HG02623 (cell line): ENCODE results near the gene HNF1B.
"Not testable (repeated sequence)": the region's sequence is repeated elsewhere in the genome, so short reads cannot be mapped to it uniquely, and the experiment has no call there.

ENCODE experiments used
- ATAC-seq: cut with Tn5 transposase; IDR thresholded peaks from one replicate; pipeline ENCODE4 v1.9.1; 2021; ENCODE audit warnings: moderate library complexity; ENCODE audit not compliant: unreplicated experiment

Gene HNF1B, protein sequence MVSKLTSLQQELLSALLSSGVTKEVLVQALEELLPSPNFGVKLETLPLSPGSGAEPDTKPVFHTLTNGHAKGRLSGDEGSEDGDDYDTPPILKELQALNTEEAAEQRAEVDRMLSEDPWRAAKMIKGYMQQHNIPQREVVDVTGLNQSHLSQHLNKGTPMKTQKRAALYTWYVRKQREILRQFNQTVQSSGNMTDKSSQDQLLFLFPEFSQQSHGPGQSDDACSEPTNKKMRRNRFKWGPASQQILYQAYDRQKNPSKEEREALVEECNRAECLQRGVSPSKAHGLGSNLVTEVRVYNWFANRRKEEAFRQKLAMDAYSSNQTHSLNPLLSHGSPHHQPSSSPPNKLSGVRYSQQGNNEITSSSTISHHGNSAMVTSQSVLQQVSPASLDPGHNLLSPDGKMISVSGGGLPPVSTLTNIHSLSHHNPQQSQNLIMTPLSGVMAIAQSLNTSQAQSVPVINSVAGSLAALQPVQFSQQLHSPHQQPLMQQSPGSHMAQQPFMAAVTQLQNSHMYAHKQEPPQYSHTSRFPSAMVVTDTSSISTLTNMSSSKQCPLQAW

DNA sequence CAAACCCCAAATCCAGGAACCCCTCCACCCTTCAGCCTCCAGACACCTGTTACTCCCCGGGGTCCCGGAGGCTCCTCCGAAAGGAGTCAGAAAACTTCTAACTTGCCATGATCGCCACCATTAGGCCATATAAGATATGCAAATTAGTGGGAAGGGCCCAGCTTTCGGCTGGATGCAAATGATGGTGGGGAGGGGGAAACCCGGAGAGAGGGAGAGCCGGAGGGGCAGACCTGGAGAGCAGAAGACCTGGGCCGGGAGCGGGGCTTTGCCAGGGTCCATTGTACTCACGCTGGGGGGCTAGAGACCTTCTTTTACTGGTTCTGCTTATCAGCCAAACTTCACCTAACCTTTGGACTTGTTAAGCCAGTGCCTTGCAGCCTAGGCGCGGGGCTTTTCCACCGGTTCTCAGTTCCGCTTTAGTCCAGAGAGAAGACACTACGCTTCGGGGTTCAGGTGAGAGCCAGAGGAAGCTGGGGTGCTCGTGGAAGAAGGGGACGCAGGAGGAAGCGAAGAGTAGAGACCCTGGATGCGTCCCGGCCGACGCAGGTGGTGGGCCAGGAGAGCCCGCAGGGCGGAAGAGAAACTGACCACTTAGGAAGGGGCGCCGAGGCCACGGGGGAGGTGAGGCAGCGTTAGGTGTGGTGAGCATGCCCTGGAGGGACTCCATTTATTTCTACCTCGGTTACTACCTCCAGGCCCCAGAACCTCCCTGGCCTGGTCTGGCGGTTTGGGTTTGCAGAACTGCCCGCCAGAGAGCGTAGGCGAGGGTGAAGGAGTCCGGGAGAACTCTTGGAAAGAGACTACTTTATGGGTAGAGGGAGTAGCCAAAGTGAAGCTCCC lies at the start of gene HNF1B:
Gene HNF1B (minus strand): TSS at position 99 of the 840 bp plus-strand sequence. CDS start 175 bp downstream, outside the sequence.
- peak; percentile 37 for ATAC-seq

DNA sequence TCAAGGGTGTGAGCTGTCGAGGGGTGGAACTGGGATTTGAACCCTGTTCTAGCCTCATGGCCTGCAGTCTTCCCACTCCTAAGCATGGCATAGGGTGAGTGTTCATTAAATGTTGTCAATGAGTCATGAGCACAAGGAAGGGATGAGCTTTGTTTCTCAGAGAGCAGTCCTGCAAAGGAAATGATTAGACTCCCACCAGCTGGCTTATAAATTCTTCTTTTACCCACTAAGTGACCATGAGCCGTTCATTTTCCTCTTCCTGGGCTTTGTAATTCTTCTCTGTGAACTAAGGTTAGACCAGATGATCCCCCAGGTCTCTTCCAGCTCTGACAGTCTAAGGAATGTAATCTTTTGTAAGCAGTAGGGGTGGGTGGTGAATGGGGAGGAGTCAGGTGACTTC lies 47.9 kb upstream of the HNF1B start:
- no peak for ATAC-seq

DNA sequence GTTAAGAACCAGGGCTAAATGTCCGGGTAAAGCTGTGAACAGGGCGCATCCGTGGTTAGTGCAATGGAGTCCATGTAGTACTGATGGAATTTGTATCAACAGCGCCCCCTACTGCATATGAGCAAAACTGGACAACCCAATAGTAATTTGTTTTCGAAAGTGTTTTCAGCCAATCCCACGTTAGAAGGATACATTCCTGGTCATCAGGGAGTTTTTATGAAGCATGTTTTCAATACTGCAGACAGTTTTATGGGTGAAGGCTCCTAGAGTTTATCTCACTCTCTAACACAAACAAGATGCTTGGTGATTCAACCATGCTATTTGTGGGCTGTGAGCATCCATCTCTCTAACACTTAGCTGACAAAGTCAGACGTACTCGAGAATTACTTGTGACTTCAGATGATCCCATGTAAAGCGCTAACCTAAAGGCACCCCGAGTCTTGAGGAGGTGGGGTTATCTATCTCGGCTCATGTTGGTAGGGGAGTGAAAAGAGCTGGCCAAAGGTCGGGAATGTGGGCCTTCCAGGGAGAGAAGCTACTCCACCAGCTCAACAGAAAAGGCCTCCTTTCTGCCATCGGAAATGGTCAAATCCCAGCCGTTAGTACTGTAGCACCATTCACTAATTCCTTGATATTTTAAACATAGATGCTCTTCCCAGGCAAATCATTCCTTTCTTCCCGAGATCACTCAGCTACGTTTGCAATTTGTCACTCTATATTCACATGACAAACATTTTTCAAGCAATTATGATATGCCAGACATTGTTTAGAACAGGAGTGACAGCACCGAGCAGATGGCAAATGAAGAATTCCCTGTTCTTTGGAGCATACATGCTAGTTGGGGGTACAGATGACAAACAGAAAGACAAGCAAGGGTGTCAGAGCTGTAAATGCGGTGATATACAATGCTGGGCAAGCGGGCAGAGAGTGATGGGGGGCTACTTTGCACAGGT lies 46.9 kb upstream of the HNF1B start:
- peak; percentile 40 for ATAC-seq

DNA sequence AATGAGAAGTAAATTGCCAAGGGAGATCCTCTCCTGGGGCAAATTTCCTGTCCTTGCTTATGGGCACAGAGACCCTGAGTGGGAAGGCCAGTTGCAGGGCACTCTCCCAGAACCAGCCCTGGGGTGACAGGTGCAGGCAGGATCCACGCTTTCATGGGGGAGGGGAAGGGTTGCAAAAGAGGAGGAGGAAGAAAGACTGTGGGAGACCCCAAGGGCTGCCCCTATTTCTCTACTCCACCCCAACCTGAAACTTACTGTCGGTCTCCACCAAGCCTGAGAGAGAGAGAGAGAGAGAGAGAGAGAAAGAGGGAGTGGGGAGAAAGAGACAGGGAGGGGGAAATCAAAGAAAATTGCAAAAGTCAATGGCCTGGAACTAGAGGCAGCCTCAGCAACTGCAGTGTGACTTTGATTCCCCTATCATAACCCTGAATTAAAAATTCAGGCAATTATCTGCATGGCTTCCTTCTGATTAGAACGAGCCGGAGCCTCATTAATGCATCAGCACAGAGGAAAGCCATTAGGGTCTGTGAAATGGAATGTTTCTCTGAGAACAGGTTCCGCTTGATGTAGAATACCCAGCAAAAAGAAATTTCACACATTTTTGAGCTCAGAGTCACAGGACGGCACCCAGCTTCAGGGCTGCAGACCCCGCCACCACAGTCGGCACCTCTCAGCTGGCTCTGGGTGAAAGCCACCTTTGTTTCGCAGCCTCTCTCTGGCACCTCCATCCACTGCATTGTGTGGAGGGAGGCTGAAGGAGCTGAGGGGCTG lies 45.1 kb upstream of the HNF1B start:
- ATAC-seq, result no peak

DNA sequence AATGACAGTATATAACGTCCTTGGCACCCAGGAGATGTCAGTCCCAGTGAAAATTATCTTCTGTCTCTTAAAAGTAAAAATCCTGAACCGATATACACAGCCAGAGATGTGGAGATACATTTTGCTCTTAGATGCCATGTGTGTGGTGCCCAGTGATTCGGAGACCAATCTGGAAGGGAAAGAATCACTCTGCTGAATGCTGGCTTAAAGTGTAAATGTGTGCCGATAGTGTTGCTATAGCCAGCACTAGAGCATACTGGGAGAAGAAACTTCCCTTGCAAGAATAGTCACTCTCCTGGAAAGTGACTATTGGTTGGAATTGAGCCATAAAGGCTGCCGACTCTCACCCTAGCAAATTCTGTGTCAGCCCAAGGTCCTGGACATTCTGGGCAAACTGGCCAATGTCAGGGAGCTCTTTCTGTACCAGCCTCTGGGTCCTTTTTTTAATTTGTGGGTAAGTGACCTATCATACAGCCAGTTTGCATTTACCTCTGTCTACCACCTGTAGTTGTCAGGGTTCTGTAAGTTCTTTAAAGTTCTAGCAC lies 44.2 kb upstream of the HNF1B start:
- ATAC-seq, result no peak

DNA sequence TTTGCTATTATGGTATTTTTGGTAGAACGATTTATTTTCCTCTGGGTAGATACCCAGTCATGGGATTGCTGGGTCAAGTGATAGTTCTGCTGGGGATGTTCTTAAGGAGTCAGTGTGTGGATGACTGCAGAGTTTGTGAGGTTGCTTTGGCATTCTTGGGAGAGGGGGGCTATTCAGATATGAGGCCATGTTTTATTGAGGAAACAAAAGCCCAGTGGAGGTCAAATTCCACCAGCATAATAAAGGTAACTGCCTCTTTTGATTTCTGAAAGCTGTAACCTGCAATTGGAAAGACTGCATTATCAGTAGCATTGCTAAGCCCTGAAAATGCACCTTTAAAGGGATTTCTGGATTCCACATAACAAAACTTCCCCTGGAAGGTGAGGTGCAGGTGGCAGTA lies 43.7 kb upstream of the HNF1B start:
- no peak for ATAC-seq

DNA sequence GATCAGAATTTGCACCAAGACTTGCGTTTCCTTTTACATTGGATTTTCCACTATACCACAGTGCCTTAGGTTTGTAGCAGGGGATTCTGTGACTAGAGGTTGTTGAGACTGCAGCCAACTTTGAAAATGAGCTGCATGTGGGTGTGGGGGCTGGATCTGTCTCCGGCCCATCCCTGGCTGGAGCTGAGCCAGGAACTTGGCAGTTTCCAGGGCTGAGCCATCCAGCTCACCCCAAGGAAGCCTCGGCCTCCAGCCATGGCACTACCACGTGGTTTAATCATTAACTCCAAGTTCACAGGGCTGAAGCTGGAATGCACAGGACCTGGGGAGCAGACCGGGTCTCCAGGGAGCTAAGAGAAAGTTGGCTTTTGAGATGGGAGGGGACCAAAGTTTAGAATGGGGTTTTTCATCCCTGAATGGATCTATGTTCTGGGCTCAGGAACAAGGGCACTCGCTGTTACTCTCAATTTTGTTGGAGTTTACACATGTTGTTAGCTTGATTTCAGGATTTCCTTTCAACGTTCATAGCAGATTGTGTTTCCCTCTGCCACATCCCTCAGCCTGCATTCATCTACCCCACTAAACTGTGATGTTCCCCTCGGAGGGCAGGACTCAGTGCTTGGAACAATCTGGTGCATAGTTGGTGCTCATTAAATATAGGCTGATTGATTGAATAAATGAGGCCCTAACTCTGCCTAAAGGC lies 42.3 kb upstream of the HNF1B start:
- no peak for ATAC-seq

DNA sequence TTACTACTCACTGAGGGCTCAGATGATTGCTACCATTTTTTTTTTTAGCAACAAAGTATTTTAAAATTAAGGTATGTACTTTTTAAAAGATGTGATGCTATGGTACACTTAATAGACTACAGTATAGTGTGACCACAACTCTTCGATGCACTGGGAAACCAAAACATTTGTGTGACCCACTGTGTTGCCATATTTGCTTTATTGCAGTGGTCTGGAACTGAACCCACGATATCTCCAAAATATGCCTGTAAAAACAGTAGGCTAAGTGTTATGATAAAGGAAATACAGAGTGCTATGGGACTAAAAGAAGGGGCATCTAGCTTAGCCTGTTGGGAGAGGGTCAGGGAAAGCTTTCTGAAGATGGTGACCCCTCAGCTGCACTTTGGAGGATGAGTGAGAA lies 41.6 kb upstream of the HNF1B start:
- ATAC-seq, result no peak

DNA sequence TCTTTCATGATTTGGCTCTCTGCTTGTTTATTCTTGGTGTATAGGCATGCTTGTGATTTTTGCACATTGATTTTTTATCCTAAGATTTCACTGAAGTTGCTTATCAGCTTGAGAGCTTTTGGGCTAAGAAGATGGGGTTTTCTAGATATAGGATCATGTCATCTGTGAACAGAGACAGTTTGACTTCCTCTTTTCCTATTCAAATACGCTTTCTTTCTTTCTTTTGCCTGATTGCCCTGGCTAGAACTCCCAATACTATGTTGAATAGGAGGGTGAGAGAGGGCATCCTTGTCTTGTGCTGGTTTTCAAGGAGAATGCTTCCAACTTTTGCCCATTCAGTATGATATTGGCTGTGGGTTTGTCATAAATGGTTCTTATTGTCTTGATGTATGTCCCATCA lies 37.6 kb upstream of the HNF1B start:
- ATAC-seq, result not testable (repeated sequence)

DNA sequence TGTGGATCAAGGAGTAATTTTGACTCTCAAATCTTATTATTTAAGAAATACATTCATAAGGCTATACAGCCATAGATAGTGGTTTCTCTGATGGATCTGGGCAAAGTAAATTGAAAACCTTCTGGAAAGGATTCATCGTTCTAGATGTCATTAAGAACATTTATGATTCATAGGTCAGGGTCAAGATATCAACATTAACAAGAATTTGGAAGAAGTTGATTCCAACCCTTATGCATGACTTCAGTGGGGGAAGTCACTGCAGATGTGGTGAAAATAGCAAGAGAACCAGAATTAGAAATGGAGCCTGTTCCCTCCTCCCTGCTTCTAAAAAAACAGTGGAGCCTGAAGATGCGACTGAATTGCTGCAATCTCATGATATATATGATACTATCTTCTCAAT lies 36.6 kb upstream of the HNF1B start:
- ATAC-seq, result no peak

DNA sequence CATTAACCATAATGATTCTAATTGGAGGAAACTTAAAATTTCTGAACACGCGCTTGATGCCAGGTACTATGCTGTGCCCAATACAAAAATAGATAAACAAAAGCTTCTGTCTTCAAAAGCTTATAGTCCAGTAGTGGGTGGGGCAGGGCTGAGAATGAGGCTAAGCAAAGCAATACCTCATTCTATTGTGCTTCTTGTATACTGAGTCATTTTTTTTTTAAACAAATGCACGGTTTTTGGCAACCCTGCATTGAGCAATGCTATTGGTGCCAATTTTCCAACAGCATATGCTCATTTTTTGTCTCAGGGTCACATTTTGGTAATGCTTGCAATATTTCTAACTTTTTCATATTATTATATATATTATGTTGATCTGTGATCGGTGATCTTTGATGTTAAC lies 34.7 kb upstream of the HNF1B start:
- ATAC-seq, result no peak

DNA sequence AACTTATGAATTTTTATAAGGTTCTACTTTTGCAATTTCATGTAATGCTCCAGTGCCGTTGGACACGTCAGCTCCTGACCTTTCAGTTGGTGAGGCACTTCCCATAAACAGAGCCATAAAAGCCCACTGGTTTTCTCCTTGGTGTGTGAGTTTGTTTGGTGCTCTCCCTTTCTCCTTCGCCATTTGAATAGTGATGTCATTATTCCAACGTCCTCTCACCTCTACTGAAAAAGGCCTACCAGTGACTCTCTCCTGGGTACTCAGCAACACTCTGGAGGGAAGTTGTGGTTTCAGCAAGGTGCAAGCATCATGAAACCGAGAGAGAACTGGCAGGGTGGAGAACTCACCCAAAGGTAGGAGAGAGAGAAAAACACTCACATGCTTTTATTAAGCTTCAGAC lies 29.6 kb upstream of the HNF1B start:
- peak; percentile 85 for ATAC-seq

DNA sequence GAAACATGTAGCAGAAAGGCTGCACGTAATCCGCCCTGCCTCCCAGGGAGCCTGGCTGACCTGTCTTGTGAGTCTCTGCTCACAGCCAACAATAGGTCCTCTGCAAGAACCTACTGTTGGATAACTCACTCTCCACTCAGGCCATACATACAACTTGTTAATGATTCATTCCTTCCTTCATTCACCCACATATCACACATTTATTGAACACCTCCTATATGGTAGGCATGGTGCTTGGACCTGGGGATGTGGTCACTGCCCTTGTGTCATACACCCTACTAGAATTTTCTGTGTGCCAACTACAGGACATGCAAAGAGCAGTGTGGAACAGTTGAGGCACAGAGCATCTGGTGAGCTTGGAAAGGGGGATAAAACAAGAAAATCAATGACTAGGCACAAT lies 28.1 kb upstream of the HNF1B start:
- no peak for ATAC-seq

DNA sequence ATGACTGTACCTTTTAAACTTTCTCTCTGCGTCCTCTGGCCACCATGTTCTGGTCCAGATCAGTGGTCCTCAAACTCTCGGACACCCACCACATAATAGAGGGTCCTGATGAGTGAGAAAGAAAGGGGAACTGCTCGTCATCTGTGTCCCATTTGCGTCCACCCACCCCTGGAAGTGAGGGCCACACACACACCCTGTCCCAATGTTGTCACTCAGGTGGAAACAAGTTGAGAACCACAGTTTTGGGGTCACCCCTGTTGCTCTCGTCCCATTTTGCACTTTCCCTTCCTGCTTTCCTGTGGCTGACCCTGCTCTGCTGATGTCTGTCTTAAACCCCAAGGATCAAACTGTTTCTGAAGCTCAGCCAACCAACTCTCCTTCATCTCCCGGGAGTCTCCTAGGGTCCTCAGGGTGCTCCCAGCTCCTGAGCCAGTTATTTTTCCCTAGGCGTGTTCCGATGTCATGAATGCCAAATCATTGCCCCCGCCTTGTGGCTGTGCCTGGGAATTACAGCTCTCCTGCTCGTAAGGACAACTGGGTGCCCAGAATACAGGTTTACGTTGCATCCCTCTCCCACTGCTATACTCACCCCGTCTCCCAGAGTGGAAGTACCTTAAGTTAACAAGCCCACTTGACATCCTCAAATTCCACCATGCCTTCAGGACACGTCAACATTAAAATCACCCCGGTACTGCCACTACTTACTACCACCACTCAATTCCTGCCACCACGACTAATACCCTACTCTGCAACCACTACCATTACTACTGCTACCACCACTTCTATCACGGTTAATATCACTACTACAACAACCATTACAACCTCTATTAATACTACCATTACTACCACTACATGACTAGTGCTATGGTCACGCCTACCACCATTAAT lies 26.0 kb upstream of the HNF1B start:
- ATAC-seq, result no peak

DNA sequence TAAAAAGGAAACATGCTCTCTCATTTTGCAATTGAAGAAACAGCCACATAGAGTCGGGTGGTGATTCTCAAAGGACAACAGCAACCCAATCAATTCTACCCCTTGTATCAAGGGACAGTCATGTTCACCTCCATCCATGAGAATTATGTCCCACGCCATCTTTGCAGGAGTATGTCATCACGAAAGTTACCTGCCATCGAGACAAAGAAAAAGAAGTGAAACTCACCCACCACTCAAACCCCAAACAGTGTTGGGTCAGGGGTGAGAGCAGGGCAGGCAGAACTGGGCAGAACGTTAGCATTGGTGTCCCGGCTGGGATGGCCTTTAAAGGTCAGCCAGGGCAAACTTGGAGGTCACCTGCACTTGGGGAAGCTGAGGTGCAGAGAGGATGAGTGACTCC lies 24.2 kb upstream of the HNF1B start:
- no peak for ATAC-seq

DNA sequence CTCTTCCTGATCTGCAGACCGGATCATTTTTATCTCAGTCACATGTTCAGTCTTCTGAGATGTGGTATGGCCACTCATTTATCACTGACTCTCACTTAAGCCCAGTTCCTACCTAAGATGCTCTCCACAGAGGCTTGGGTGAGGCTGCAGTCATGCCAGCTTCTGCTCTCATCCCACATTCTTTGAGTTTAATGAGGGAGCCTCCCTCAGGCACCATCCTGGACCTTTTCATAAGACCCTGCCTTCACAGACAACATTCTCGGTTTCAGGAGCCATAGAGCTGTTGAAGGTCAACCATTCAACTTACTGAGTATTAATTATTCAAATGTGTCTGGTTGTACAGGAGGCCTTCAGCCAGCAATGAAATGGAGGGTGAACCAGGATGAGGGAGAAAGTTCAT lies 23.6 kb upstream of the HNF1B start:
- no peak for ATAC-seq

DNA sequence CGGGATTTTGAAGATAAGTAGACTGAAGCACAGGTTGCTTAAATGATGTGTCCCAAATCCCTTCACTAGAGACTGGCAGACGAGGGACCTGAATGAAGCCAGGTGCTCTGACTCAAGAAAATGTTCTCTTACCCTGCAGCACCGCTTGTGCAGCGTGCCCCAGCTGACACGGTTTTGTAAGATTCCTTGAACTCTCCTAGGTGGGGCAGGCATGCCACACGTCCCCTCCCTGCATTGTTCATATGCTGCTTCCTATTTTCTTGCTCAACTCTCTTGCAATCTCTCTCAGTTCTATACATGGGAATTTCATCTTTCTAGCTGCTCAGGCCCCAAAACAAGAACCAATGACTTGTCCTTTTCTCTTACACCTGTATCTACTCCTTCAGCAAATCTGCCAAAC lies 22.1 kb upstream of the HNF1B start:
- ATAC-seq, result no peak

DNA sequence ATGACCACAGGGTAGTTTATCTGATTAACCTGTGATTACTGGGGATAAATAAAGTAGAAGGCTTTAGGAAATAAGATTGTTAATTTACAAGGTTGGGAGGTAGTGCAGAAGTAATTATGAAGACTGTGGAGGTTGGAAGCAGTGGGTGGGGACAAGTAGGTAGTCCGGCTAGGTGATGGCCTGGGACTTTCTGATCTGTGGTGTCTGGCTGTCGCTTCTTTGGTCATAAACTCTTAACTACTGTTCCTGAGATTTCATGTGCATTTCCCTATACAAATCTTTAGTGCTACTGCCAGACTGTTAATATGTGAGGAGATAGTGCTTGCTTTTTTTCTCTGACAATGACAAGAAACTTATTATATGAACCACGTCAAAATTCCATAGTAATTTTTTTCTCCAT lies 19.5 kb upstream of the HNF1B start:
- ATAC-seq, result no peak
